GM12878 (cell line): ENCODE data around the gene MDFIC.

Source experiments
- CEBPB ChIP-seq, 2 experiments: fragments of 150-350 bp in 1 of 2; IDR thresholded peaks; 2 replicates each; pipeline ENCODE4 v1.6.1; 2012 to 2014; ENCODE audit warnings: low read depth in 2 of 2, low read length in 2 of 2, borderline replicate concordance in 1 of 2, inconsistent platforms in 1 of 2
- EZH2 ChIP-seq: IDR thresholded peaks from 2 replicates; pipeline ENCODE4 v1.6.1; 2012; ENCODE audit warnings: low read depth, mild to moderate bottlenecking, control low read depth, inconsistent platforms, low read length, borderline replicate concordance; ENCODE audit not compliant: control insufficient read depth
- POLR2AphosphoS5 ChIP-seq: IDR thresholded peaks from 2 replicates; pipeline ENCODE4 v1.6.1; 2011; ENCODE audit warnings: mild to moderate bottlenecking, low read length, inconsistent platforms
- TF ChIP-seq, protein P1 (sequence below), 3 experiments: IDR thresholded peaks in 2 of 3; conservative IDR thresholded peaks in 1 of 3; 2 replicates each; pipeline ENCODE4 v1.5.1; 2011; ENCODE audit warnings: low read depth in 3 of 3, low read length in 3 of 3, mild to moderate bottlenecking in 3 of 3, control low read depth in 2 of 3, moderate library complexity in 2 of 3, inconsistent platforms in 1 of 3, mixed read lengths in 1 of 3; ENCODE audit not compliant: control insufficient read depth in 2 of 3, insufficient read depth in 1 of 3; ENCODE audit errors: extremely low read depth in 1 of 3
- TF ChIP-seq, protein P2 (sequence below): IDR thresholded peaks from 2 replicates; pipeline ENCODE4 v1.6.1; 2012; ENCODE audit warnings: mild to moderate bottlenecking, low read depth, low read length
- TF ChIP-seq, protein P3 (sequence below): fragments of 450-650 bp; IDR thresholded peaks from 2 replicates; pipeline ENCODE4 v1.6.1; 2018; ENCODE audit warnings: mild to moderate bottlenecking, low read depth, moderate library complexity; ENCODE audit not compliant: partially characterized antibody

DNA sequence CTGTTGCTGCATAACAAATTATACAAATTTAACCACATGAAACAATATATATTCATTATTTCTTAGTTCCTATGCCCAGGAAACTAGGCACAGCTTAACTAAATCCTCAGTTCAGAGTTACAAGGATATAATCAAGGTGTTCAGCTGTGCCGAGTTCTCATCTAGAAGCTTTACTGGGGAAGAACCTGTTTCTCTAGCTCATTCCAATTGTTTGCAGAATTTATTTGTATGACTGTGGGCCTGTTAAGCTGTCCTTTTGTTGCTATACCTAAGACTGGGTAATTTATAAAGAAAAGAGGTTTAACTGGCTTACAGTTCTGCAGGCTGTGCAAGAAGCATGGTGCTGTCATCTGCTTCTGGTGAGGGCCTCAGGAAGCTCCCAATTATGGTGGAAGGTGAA, 21.8 kb upstream of the MDFIC start:
- TF ChIP-seq, protein P1, sequence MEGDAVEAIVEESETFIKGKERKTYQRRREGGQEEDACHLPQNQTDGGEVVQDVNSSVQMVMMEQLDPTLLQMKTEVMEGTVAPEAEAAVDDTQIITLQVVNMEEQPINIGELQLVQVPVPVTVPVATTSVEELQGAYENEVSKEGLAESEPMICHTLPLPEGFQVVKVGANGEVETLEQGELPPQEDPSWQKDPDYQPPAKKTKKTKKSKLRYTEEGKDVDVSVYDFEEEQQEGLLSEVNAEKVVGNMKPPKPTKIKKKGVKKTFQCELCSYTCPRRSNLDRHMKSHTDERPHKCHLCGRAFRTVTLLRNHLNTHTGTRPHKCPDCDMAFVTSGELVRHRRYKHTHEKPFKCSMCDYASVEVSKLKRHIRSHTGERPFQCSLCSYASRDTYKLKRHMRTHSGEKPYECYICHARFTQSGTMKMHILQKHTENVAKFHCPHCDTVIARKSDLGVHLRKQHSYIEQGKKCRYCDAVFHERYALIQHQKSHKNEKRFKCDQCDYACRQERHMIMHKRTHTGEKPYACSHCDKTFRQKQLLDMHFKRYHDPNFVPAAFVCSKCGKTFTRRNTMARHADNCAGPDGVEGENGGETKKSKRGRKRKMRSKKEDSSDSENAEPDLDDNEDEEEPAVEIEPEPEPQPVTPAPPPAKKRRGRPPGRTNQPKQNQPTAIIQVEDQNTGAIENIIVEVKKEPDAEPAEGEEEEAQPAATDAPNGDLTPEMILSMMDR (IDR thresholded peaks at IDR 0.05 in 2 of 3, conservative IDR thresholded peaks at IDR 0.05 in 1 of 3; ENCODE audit: control insufficient read depth in 2 of 3, extremely low read depth in 1 of 3, insufficient read depth in 1 of 3, low read depth in 3 of 3, low read length in 3 of 3) = no peak
- TF ChIP-seq, protein P2, sequence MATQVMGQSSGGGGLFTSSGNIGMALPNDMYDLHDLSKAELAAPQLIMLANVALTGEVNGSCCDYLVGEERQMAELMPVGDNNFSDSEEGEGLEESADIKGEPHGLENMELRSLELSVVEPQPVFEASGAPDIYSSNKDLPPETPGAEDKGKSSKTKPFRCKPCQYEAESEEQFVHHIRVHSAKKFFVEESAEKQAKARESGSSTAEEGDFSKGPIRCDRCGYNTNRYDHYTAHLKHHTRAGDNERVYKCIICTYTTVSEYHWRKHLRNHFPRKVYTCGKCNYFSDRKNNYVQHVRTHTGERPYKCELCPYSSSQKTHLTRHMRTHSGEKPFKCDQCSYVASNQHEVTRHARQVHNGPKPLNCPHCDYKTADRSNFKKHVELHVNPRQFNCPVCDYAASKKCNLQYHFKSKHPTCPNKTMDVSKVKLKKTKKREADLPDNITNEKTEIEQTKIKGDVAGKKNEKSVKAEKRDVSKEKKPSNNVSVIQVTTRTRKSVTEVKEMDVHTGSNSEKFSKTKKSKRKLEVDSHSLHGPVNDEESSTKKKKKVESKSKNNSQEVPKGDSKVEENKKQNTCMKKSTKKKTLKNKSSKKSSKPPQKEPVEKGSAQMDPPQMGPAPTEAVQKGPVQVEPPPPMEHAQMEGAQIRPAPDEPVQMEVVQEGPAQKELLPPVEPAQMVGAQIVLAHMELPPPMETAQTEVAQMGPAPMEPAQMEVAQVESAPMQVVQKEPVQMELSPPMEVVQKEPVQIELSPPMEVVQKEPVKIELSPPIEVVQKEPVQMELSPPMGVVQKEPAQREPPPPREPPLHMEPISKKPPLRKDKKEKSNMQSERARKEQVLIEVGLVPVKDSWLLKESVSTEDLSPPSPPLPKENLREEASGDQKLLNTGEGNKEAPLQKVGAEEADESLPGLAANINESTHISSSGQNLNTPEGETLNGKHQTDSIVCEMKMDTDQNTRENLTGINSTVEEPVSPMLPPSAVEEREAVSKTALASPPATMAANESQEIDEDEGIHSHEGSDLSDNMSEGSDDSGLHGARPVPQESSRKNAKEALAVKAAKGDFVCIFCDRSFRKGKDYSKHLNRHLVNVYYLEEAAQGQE = no peak
- no peak for TF ChIP-seq CEBPB (IDR thresholded peaks at IDR 0.05; ENCODE audit: borderline replicate concordance in 1 of 2, low read depth in 2 of 2, low read length in 2 of 2)
- TF ChIP-seq, protein P3, sequence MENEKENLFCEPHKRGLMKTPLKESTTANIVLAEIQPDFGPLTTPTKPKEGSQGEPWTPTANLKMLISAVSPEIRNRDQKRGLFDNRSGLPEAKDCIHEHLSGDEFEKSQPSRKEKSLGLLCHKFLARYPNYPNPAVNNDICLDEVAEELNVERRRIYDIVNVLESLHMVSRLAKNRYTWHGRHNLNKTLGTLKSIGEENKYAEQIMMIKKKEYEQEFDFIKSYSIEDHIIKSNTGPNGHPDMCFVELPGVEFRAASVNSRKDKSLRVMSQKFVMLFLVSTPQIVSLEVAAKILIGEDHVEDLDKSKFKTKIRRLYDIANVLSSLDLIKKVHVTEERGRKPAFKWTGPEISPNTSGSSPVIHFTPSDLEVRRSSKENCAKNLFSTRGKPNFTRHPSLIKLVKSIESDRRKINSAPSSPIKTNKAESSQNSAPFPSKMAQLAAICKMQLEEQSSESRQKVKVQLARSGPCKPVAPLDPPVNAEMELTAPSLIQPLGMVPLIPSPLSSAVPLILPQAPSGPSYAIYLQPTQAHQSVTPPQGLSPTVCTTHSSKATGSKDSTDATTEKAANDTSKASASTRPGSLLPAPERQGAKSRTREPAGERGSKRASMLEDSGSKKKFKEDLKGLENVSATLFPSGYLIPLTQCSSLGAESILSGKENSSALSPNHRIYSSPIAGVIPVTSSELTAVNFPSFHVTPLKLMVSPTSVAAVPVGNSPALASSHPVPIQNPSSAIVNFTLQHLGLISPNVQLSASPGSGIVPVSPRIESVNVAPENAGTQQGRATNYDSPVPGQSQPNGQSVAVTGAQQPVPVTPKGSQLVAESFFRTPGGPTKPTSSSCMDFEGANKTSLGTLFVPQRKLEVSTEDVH = no peak
- no peak for TF ChIP-seq EZH2
- TF ChIP-seq POLR2AphosphoS5 = no peak
